Heart left ventricle (tissue), 13 donors: ENCODE measurements around the gene CDK6.

ENCODE experiments used
- POLR2A ChIP-seq, 2 donors: fragments of 450-650 bp; IDR thresholded peaks; one replicate each; pipeline ENCODE4 v1.6.1; 2017; ENCODE audit warnings: antibody characterized with exemption in 2 of 2, mild to moderate bottlenecking in 2 of 2, moderate library complexity in 2 of 2
- TF ChIP-seq, protein P1 (sequence below), 12 donors: fragments of 200-600 bp; sonication (generic) in 4 of 12; IDR thresholded peaks; one replicate each; pipeline versions ENCODE4 v1.5.0 to v1.8.0; 2018 to 2022; ENCODE audit warnings: antibody characterized with exemption in 12 of 12, mild to moderate bottlenecking in 5 of 12
- donor health status: ischemic (EF 13 %, LVEDD 7.1; RV severe dilation, severe dysfunction).
- donor health status: DM: no; HTN: yes; CAD: no.
- donor health status: DM: no; HTN: no; CAD: no.
- donor health status: ischemic (EF 25% LVEDD 6.9; RV normal size, moderate dysfunction).
- donor health status: ischemic (EF 25% LVEDD 5.7; RV mildly dilated, moderate dysfunction).
- donor health status: ischemic (EF 35%, LVEDD 5.7; RV mildly dilated, moderate dysfunction).
- donor health status: nonischemic (EF 11% LVEDD 7.7; RV severe dilation, severe dysfunction).
- donor health status: DM: yes; HTN: yes; CAD: no.
- donor health status: PGD.
- donor health status: ischemic (EF 29% LVEDD 5.4; RV normal size, mild dysfunction).
- donor health status: nonischemic (EF 23%, LVEDD 6.1; RV moderate dilation, normal function).

DNA sequence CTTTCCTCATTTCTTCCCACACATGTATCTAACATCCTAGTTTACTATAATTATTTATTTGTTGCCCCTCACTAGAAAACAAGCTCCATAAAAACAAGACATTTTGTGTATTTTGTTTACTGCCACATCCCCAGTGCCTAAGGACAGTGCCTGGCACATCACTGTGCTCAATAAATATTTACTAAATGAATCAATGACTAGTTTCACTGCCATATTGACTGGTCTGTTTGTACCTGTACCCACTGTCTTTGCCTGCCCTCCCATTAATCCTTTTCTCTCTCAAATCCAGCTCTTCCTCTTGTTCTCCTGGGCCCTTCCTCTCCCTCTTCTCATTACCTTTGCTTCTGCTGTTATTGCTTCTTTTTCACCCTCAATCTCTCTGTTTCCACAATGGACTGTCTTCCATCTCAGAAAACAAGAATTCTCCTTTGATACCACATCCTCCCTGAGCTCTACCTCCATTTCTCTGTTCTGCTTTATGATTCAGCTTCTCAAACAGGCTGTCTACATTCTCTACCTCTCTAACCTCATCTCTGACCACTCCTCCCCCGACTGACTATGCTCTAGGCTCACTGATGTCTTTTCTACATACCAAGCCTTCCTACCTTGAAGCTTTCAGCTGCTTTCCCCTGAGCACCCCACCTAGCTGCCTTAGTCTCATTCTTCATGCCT, 237.9 kb downstream of the CDK6 start:
- TF ChIP-seq, protein P1, sequence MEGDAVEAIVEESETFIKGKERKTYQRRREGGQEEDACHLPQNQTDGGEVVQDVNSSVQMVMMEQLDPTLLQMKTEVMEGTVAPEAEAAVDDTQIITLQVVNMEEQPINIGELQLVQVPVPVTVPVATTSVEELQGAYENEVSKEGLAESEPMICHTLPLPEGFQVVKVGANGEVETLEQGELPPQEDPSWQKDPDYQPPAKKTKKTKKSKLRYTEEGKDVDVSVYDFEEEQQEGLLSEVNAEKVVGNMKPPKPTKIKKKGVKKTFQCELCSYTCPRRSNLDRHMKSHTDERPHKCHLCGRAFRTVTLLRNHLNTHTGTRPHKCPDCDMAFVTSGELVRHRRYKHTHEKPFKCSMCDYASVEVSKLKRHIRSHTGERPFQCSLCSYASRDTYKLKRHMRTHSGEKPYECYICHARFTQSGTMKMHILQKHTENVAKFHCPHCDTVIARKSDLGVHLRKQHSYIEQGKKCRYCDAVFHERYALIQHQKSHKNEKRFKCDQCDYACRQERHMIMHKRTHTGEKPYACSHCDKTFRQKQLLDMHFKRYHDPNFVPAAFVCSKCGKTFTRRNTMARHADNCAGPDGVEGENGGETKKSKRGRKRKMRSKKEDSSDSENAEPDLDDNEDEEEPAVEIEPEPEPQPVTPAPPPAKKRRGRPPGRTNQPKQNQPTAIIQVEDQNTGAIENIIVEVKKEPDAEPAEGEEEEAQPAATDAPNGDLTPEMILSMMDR (IDR thresholded peaks at IDR 0.05) = no peak
- no peak for TF ChIP-seq POLR2A (IDR thresholded peaks at IDR 0.05)
